K562 (cell line): ENCODE results near the gene CCT5. TPM values are rescaled to one million over a fixed set of nuclear protein-coding genes. Genes with fewer than 3 reads are reported as not detected.

Source experiments
- ATAC-seq: fragments of 200-7000 bp; cut with Tn5 transposase; 3 replicates; pipeline ENCODE4 v1.9.1; 2020; ENCODE audit warnings: moderate library complexity
- BruUV-seq: library from RNA; stranded (reverse); fragments of 400-500 nt; replicated peaks from 2 replicates; lab custom pipeline; 2021; lab: Mats Ljungman, UMichigan
- CTCF ChIA-PET: fragments of 300-600 bp; formaldehyde crosslinking; extraction: SDS; loops from one replicate; lab custom pipeline; 2021; ENCODE audit warnings: low intra/inter-chr PET ratio; lab: Yijun Ruan, JAX
- POLR2A ChIA-PET: fragments of 300-600, 350-650 bp; sonication (Branson Sonifier 250); formaldehyde crosslinking; extraction: SDS; loops from one replicate; lab custom pipeline; 2021; ENCODE audit warnings: antibody characterized with exemption, inconsistent platforms; lab: Yijun Ruan, JAX
- DNase-seq, 4 experiments: peaks; one replicate each; pipeline versions ENCODE4 v3.0.0 to v3.0.0-alpha.2; 2011 to 2018; ENCODE audit warnings: low spot score in 3 of 4, mixed read lengths in 3 of 4; ENCODE audit errors: extremely low read depth in 1 of 4
- FAIRE-seq: peaks from 2 replicates; lab custom pipeline; 2011; peaks lifted over from hg19 to GRCh38; lab: Jason Lieb, UNC
- H2AFZ ChIP-seq: 2 replicates; pipeline ENCODE4 v1.6.0; 2011; ENCODE audit warnings: low read depth, low read length, control low read depth, inconsistent platforms
- H3K27ac ChIP-seq: fragments of 200-600 bp; 3 replicates; pipeline ENCODE4 v1.8.0; 2011; ENCODE audit warnings: low read depth, mild to moderate bottlenecking, control low read depth, inconsistent platforms, low read length, moderate library complexity, mixed read lengths; ENCODE audit errors: extremely low read depth
- H3K27me3 ChIP-seq, 2 experiments: fragments of 300-600 bp in 1 of 2; 2 replicates in 1 of 2; 3 replicates in 1 of 2; pipeline versions ENCODE4 v1.6.0 to v1.8.0; 2011; ENCODE audit warnings: inconsistent platforms in 2 of 2, low read length in 2 of 2, mild to moderate bottlenecking in 1 of 2, mixed read lengths in 1 of 2, moderate library complexity in 1 of 2; ENCODE audit not compliant: control insufficient read depth in 2 of 2, insufficient read depth in 2 of 2
- H3K36me3 ChIP-seq: fragments of 300-600 bp; 3 replicates; pipeline ENCODE4 v1.8.0; 2011; ENCODE audit warnings: mild to moderate bottlenecking, low read length, inconsistent platforms; ENCODE audit not compliant: control insufficient read depth, insufficient read depth
- H3K4me1 ChIP-seq, 2 experiments: fragments of 200-600 bp in 1 of 2; replicated peaks in 1 of 2; 2 replicates in 1 of 2; 3 replicates in 1 of 2; pipeline versions ENCODE4 v1.5.1 to v1.8.0; 2011; ENCODE audit warnings: inconsistent platforms in 2 of 2, low read length in 2 of 2, mild to moderate bottlenecking in 1 of 2, mixed read lengths in 1 of 2, moderate library complexity in 1 of 2; ENCODE audit not compliant: control insufficient read depth in 2 of 2, insufficient read depth in 2 of 2
- H3K4me2 ChIP-seq: 2 replicates; pipeline ENCODE4 v1.6.1; 2011; ENCODE audit warnings: low read length, control low read depth, inconsistent platforms, mixed read lengths; ENCODE audit not compliant: insufficient read depth
- H3K4me3 ChIP-seq: fragments of 200-600 bp; sonication (generic), shearing (Covaris generic); 2 replicates; pipeline ENCODE4 v1.5.1; 2016; ENCODE audit warnings: control low read depth, inconsistent platforms
- H3K79me2 ChIP-seq: fragments of 200-600 bp; 3 replicates; pipeline ENCODE4 v1.8.0; 2011; ENCODE audit warnings: low read length, inconsistent platforms; ENCODE audit not compliant: control insufficient read depth, insufficient read depth
- H3K9ac ChIP-seq, 2 experiments: 2 replicates each; pipeline versions ENCODE4 v1.6.0 to v1.6.1; 2011; ENCODE audit warnings: low read depth in 2 of 2, low read length in 2 of 2, control low read depth in 1 of 2, inconsistent platforms in 1 of 2, mild to moderate bottlenecking in 1 of 2, mixed read lengths in 1 of 2; ENCODE audit not compliant: insufficient read depth in 1 of 2
- H3K9me1 ChIP-seq: one replicate; pipeline ENCODE4 v1.6.0; 2011; ENCODE audit warnings: inconsistent platforms, mild to moderate bottlenecking, low read length, moderate library complexity; ENCODE audit not compliant: control insufficient read depth, insufficient read depth
- H3K9me3 ChIP-seq: replicated peaks from 2 replicates; pipeline ENCODE4 v1.5.1; 2011; ENCODE audit warnings: low read depth, low read length, inconsistent platforms; ENCODE audit not compliant: control insufficient read depth, insufficient read depth
- H4K20me1 ChIP-seq: replicated peaks from 2 replicates; pipeline ENCODE4 v1.6.1; 2011; ENCODE audit warnings: low read length, inconsistent platforms, mixed read lengths; ENCODE audit not compliant: control insufficient read depth, insufficient read depth
- ATF7 ChIP-seq: fragments of 450-650 bp; IDR thresholded peaks from 2 replicates; pipeline ENCODE4 v1.7.1; 2014; ENCODE audit warnings: mild to moderate bottlenecking, moderate library complexity
- MEIS2 ChIP-seq: fragments of 450-650 bp; IDR thresholded peaks from 2 replicates; pipeline ENCODE4 v1.6.1; 2014; ENCODE audit warnings: mild to moderate bottlenecking; ENCODE audit not compliant: partially characterized antibody
- NFE2L1 ChIP-seq: fragments of 450-650 bp; IDR thresholded peaks from 2 replicates; pipeline ENCODE4 v1.6.1; 2016; ENCODE audit warnings: missing genetic modification characterization, low read depth, mild to moderate bottlenecking, missing compliant biosample characterization, moderate library complexity, borderline replicate concordance
- PBX2 ChIP-seq, 2 experiments: IDR thresholded peaks in 1 of 2; conservative IDR thresholded peaks in 1 of 2; 2 replicates each; pipeline ENCODE4 v1.6.1; 2016; ENCODE audit warnings: low read depth in 2 of 2, mild to moderate bottlenecking in 1 of 2, missing compliant biosample characterization in 1 of 2, missing genetic modification characterization in 1 of 2, moderate library complexity in 1 of 2
- PKNOX1 ChIP-seq: fragments of 450-650 bp; IDR thresholded peaks from 2 replicates; pipeline ENCODE4 v1.6.1; 2016
- ZNF3 ChIP-seq: fragments of 250-450 bp; sonication (Bioruptor Pico); IDR thresholded peaks from 2 replicates; pipeline ENCODE4 v1.5.0; 2021; ENCODE audit warnings: mild to moderate bottlenecking, moderate library complexity
- WGBS: fragments of 100-300 bp; shearing (Covaris generic); methylation state at CpG from one replicate; pipeline ENCODE4 v1.1.6; 2016; ENCODE audit warnings: low coverage, mixed read lengths; ENCODE audit not compliant: insufficient coverage; ENCODE audit errors: missing lambda C conversion rate; 5-methylcytosine and 5-hydroxymethylcytosine counted together
- in situ Hi-C: fragments of 300-500 bp; cut with MboI; formaldehyde crosslinking; loops from 4 replicates; pipeline ENCODE4 v1.15.0; 2018; ENCODE audit warnings: inconsistent platforms, mixed read lengths
- intact Hi-C: fragments of 100-400 bp; cut with micrococcal nuclease; formaldehyde crosslinking; loops from 2 replicates; pipeline ENCODE4 v1.14.2; 2022
- polyA plus RNA-seq, 8 experiments: library from polyadenylated mRNA; depleted of rRNA in 4 of 8; stranded (reverse) in 5 of 8; unstranded in 3 of 8; fragments of >200 nt; fragmentation: Nextera tagmentation in 2 of 8; fragmentation: Illumina TruSeq in 1 of 8; extraction: Ambion mirVana in 2 of 8; extraction: Trizol in 1 of 8; gene quantifications; 2 replicates each; pipeline versions ENCODE4 v1.2.1 to v1.2.3, GENCODE V29; 2011 to 2014; ENCODE audit warnings: inconsistent platforms in 1 of 8, missing spikeins in 1 of 8
- total RNA-seq, 7 experiments: library from RNA; depleted of rRNA in 6 of 7; stranded (reverse); fragments of >200 nt in 6 of 7; fragmentation: Illumina TruSeq in 2 of 7; extraction: Trizol in 2 of 7; gene quantifications; 2 replicates each; pipeline versions ENCODE4 v1.2.1 to v1.2.3, GENCODE V29; 2011 to 2021; ENCODE audit warnings: low replicate concordance in 1 of 7

CCT5 gene
- total and polyA plus RNA-seq, 9 of the 15 experiments (the other 6 are each of a cell fraction or from before 2014, with no cell fraction given), result 782 to 1,606 (median 1,153) TPM

GRCh38 chr5:10253390-10253789, 3.3 kb downstream of the CCT5 start:
- ATAC-seq, result no peak
- Histone ChIP-seq H3K9me3 (no peaks in the 10 kb centered on the region), H3K79me2 (peaks cover 97% of the 10 kb centered on the region), H3K9me1 (peaks cover 3% of the 10 kb centered on the region), H3K4me2 (no peak overlapping the region), H3K4me3 (no peak overlapping the region), H3K27ac (no peak overlapping the region), H3K27me3 (no peaks in the 10 kb centered on the region), H4K20me1 (peaks cover 35% of the 10 kb centered on the region), H2AFZ (no peak overlapping the region), H3K9ac (no peak overlapping the region), H3K4me1 (peaks cover 12 to 14% of the 10 kb centered on the region in 2 experiments; a peak in 4 of 5 replicates), H3K36me3 (peaks cover 77% of the 10 kb centered on the region)
- intact Hi-C loops (loop anchor here (5.0 kb wide), 2 partner anchors 54 to 99 kb away; partner anchors contain the start of genes CMBL and MARCHF6), in situ Hi-C loops (no loop called here)
- no TSS peak for BruUV-seq
- no peak for DNase-seq
- no peak for FAIRE-seq
- ChIA-PET POLR2A (interaction anchor here (1.0 to 2.0 kb wide), 3 partner anchors 9 to 15 kb away, joined by 3 to 6 read pairs (median 4); no protein-coding TSS in a partner anchor), CTCF (no interaction called here)
- 90% methylated on average over 3 of the region's 3 CpGs for WGBS
- peak; percentile 73 for TF ChIP-seq MEIS2
- no peak for TF ChIP-seq PBX2 (CRISPR knock-in tag; IDR thresholded peaks at IDR 0.05; ENCODE audit: low read depth)
- peak; percentile 40; the same call in 1 of the 2 replicates for TF ChIP-seq PBX2 (tag; conservative IDR thresholded peaks at IDR 0.05; ENCODE audit: low read depth)
- no peak for TF ChIP-seq ZNF3
- no peak for TF ChIP-seq NFE2L1 (tag)
- no peak for TF ChIP-seq ATF7
- peak; percentile 52 for TF ChIP-seq PKNOX1
